Activated CD4-positive, CD25-positive, alpha-beta regulatory T cell treated with anti-CD3 and anti-CD28 coated beads, Interleukin-2, amount 50 U/mL, for 72 hours (primary cell): ENCODE data around the gene CYFIP2.
"Not testable (repeated sequence)": the region's sequence is repeated elsewhere in the genome, so short reads cannot be mapped to it uniquely, and the experiment has no call there.

Experiments used
- DNase-seq: peaks from one replicate; pipeline ENCODE4 v3.0.0; 2021

Gene CYFIP2

DNA sequence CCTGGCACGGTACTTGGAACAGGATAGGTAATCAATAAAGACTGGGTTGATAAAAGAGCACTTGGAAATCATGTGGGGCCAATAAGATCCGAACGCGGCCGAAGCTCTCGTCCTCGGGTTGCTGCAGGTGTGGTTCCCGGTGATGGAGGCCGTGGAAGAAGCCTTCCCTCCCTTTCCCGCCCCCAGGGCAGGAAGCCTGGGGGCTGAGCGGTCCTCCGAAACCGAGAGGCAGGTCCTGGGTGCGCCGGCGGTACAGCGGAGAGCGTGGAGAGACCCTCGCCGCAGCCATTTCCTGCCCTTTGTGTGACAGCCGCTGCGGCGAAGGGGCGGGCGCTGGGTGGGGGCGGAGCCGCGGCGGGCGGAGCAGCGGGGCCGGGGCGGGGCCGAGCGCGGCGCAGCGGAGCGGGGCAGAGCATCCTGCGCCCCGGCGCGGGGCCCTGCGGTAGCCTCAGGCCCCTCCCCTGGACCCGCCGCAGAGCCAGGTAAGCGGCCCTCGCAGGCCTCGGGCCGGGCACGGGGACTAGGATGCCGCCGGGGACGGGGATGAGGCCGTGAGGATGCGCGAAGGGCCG is at the start of gene CYFIP2:
Gene CYFIP2 (plus strand): TSS at position 410 of the 572 bp plus-strand sequence. CDS start 19,239 bp downstream, outside the sequence.
- peak; percentile 76 for DNase-seq

DNA sequence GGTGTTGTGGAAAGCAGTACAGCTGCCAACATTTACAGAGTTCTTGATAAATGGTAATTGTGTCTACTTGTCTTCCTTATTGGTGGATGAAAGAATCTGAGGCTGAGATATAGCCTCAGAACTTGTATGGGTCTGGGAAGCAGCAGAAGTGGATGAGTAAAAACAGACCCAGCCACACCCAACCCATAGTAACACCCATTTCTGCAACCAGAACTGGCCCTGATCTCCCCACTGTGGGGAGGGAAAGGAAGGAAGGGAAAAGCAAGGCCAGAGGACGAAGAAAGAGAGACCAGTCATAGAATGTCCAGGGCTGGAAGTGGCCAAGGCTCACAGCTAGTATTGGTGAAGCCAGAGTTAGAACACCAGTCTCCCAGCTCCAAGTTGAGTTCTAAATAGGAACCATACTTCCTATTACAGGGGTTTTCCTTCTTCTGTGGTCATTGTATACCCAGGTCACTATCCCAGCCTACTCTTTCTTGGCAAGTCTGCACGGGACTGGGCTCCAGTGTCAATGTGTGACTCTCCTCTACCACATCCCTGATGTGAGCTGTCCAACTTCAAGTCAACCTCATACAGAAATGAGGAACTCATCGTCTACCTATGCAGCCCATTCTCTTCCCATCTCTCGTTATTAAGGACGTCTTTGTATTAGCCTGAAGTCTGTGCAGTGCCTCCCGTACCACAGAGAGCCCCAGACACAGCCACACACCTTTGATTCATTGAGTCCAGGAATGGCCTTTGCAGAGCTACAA is 49.4 kb upstream of the CYFIP2 start:
- DNase-seq, result no peak

DNA sequence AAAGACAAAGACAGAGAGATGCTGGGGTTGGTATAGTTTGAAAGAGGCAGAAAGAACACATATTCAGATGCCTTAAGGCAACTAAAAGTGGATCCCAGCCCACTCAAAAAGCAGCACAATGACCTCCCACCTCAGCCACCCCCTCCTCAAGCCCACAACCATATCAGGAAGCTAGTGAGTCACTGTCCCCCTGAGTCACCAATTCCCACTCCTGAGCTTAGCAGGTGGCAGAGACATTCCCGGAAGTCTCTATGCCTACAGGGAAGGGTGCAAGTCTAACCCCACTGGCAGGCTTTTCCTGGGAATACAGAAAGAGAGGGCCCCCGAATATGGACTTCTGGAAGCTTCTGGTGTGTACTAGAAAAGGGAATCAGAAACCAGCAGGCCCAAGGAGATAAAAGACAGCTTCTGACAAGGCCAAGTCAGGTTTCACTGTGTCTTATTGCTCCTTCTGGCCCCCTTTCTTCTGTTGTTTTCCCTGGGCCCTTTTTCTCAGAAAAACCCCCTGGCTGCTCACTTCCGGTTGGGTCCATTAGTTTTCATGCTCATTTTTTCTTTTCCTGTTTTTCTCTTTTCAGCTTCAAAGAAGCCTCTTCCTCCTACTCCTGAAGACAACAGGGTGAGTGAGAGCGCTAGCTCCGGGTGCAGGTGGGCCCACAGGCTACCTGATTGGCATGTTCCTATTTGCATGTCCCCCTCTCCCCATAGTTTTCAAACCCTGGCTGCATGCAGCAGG is 48.5 kb upstream of the CYFIP2 start:
- DNase-seq, result peak; percentile 48

DNA sequence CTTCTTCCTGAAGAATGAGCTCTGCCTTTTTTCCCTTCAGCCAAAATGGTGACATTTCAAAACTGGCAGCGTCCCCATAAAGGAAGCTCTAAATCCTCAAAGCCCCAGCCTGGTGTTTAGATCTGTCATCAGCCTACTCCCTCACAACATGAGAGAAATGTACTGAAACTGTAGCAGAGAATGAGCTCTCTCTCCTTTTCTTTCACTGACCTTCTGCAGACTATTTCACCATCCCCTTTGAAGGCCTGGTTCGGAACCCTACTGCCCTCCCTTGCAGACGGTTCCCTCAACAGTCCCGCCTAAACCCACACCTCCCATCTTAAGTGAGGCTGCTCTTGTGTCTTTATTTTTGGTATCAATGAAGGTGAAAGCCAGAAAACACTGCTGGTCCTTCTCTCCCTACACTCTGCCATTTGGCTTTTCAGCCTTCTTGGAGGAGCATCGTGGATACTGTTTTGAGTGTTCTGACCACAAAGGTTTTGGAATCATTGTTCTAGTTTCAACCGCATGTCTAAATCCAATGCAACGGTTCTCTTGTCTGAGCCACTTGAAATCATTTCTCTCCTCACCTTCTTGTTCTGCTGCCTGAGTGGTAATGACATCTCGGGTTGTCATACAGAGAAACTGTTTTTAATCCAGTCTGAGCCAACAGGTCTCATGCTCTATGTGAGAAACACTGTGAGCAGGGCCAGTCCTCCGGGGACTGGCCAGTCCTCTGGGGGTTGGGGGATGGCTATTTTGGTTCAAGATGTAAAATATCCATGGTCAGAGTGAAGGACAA is 46.2 kb upstream of the CYFIP2 start:
- DNase-seq, result no peak

DNA sequence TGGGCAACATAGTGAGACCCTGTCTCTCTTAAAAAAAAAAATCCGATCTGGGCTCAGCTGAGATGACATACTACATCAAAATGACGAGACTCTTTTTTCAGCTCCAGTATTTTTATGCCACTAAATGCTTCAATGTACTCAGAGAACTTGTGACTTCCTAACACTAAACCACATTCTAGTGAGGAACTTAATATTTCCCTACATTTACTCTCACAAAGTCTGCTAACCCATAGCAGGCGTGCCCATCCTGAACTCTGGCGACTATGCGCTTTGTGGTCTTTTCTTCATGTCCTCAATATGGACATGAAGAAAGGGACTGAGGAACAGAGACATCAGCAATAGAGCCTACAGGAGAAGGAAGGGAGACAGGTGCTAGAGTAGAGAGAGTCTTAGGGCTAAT is 44.0 kb upstream of the CYFIP2 start:
- DNase-seq, result no peak

DNA sequence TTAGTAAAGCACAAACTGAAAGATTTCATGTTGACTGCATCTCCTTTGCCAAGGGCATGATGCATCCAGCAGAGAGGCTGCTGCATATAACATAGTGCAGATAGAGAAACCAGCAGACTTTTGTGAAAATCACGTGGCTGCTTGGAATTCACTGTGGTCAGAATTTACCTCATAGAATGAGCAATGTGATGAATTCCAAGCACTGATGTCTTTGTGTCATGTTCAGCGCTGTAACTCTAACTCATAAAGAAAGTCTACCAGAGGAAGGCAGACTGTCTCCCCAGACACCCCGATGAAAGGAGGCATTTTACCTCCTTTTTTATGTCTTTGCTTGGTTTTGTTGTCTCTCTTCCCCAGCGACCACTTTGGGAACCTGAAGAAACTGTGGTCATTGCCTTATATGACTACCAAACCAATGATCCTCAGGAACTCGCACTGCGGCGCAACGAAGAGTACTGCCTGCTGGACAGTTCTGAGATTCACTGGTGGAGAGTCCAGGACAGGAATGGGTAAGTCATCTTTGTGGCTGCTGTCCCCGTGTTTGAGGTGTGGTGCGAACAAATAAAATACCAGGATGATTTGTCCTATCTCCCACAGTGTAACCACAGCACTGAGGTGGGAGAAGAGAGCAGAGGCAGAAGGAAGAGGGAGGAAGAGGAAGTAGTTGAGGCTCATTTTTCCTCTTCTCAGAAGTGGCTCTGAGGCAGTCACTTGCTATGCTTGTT is 43.3 kb upstream of the CYFIP2 start:
- no peak for DNase-seq

DNA sequence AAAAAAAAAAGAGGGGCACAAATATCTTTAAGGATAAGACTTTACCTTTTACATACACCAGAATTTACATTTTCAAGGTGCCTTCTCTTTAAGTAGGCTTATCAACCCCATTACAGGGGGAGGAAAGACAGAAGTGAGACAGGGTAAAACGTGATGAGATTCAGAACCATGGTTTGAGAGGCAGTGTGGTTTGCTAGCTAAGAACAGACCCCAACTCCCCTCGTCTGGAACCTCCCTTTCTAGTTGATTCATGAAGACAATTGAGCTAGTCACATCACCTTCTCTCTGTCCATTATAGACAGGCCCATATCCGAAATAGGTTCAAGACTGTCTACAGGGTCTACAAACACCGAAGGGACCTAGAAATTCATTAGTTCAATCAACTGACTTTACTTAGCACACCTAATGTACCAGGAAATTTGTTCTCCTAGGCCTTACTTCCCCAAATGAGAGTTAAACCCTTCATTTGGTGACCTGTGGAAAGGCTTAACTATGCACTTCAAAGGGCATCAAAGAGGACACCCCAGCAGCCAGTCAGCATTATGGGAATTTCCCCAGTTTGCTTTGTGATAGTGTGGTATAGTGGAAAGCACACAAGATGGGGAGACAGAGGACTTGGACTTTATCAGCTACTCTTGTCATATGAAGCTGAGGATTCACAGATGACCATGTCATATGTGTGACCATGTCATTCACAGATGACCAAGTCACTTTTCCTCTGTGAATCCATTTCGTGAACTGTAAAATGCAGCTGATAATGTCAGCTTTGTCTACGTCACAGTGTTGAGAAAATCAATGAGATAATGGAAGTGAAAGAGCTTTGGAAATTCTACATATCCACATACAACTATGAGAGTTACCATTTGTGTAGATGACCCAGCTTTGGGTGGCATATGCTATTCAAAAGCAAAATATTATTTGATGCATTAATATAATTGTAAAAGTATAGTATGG is 40.2 kb upstream of the CYFIP2 start:
- no peak for DNase-seq

DNA sequence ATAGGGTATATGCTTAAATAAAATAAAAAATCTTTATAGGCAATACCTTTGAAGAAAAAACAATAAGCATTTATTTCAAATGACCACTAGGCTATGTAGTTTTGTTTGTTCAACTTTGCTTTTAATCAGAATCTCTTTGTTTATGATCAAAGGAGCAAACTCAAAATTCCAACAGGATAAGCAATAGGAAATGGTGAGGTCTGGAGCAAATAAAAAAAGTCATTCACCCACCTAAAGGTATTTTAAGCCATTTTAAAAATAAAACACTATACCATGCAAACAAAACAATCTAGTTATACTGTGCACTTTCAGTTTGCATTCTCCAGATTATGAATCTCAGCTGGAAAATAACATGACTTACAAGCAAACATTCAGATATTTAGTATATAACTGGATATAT is 35.3 kb upstream of the CYFIP2 start:
- no peak for DNase-seq

DNA sequence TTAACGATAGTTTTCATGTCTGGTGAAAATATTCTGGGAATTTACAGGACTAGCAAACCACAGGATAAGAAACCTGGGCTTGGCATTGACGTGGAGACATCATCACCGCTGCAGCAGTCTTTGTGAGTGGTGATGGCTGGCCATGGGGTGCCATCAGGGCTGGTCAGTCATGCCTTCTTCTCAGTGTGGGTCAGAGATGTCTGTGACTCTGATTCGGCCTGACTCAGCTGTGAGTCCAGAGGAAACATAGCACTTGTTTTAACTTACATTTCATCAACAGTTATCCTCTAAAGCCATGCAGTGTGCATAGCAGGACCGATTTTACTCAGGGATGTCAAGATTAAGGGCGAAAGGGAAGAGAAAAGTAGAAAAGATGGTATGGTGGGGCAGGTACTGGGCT is 33.2 kb upstream of the CYFIP2 start:
- no peak for DNase-seq

DNA sequence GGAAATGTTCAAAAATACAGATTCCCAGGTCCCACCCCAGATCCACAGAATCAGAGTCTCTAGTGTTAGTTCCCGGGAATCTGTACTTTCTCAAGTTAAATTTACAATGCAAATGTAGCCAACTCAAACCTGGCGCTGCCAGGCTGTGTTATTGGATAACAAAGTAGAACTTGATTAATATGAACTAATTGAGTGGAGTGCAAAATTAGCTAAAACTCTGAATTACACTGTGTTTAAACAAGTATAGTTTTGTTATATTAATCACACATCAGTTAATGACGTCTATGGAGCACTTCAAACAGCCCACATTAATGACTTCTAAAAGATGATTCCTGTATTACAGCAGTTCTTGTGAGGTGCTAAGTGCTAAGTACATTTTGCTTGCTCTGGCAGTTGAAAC is 32.4 kb upstream of the CYFIP2 start:
- no peak for DNase-seq

DNA sequence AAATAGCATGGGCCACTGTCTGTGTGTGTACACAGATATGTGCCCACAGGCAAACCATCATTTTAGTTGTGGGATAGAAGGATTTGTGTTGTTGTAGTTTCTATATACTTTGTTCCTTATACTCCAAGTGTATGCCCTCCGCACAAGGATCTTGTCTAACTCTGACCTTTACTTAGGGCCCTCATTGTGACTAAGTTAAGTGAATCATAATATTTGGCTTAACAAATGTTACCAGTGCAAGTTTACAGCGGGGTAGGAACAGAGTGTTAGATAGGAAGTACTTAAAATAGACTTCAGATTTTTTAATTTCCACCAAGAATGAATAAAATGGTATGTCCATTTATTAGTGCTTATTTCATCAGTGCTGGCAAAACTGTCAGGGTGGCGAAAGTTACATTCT is 29.5 kb upstream of the CYFIP2 start:
- DNase-seq, result no peak

DNA sequence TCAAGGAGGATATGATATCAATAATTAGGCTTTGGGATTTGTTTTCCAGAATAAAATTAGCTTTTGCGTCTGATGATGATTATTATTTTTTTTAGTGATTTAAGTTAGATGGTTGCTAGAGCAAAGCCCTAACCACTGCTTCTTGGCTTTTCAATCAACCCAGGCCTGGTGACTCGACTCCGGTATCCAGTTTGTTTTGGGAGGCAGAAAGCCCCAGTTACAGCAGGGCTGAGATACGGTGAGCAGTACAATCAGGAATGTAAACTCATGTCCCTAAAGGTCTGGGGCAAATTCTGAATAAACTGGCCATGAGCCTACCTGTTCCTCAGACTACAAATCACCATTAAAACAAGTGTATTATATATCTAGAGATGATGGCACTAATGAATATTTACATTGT is 24.4 kb upstream of the CYFIP2 start:
- DNase-seq, result no peak

DNA sequence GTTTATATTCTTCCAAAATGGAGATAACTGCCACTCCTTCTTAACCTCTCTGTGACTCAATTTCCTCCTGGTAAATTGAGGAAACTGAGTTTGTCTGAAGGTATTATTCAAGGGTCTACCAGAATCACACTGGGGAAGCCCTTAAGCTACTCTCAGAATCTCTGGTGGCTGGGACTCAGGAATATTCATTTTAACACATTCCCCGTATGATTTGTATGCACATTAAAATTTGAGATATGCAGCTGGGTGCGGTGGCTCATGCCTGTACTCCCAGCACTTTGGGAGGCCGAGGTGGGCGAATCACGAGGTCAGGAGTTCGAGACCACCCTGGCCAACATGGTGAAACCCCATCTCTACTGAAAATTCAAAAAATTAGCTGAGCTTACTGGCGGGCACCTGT is 21.2 kb upstream of the CYFIP2 start:
- DNase-seq, result not testable (repeated sequence)

DNA sequence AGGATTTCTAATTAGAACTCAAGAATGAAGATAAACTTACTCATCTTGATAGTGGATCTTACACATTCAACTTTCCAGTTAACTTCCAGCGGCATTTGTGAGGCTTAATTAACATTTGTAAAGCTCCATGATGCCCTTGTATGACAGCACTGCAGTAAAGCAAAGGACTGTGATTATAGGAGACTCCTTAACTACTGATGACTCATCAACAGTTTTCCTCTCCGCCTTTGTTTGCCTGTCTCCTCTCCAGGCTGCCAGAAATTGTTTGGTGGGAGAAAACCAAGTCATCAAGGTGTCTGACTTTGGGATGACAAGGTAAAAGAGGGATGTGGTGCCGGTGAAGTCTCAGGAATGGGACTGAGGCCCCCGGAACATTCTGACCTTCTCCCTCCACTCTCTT is 20.4 kb upstream of the CYFIP2 start:
- DNase-seq, result no peak

DNA sequence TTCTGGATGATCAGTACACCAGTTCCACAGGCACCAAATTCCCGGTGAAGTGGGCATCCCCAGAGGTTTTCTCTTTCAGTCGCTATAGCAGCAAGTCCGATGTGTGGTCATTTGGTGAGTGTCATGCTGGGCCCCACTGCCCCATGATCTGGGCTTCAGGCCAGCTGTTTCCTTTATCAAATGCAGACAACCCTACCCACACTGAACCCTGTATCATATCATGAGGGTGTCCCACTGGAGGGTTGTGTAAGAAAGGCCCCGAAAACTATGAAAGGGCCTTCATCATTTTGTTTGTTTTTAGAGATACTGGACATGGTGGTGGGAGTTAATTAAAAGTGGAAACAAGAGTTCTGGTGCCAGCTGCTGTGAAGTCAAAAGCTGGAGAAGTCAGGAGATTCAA is 20.0 kb upstream of the CYFIP2 start:
- DNase-seq, result no peak

DNA sequence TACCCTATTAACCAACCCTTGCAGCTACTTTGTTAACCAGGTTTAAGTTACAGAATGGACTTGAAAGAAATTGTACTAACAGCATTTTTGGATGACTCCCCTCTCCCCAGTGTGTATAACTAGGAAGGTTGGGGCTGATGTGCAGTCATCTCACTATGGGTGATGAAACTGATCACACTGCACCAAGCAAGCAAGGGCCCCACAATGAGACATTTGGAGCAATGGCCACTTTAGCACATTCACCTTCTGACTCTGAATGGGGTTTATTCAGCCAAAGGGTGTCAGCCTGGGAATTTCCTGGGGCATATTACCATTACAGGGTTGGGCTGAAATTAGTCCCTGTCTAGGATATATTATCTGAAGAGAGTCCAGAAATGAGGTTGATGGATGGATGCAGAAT is 18.7 kb upstream of the CYFIP2 start:
- no peak for DNase-seq

DNA sequence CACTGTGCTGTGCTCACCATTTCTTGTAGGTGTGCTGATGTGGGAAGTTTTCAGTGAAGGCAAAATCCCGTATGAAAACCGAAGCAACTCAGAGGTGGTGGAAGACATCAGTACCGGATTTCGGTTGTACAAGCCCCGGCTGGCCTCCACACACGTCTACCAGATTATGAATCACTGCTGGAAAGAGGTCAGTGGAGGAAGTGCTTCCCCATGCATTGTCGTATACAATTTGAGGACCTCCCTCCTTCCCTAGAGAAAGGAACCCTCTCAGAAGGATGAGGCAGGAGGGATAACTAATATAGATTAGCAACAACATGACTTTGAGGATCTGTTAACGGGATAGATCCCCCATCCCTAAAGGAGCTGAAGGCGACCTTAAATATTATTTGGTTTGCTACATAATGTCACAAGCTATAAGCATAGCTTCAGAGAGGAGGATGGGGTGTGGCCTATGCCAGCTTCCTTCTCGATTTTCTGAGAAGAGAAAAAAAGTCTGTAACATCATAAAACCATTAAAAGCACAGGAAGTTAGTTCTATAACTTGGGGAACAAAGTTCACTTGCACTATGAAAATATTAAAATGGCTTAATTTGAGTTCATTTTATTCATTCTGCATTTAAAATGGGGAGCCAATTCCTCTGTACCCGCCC is 17.0 kb upstream of the CYFIP2 start:
- DNase-seq, result no peak

DNA sequence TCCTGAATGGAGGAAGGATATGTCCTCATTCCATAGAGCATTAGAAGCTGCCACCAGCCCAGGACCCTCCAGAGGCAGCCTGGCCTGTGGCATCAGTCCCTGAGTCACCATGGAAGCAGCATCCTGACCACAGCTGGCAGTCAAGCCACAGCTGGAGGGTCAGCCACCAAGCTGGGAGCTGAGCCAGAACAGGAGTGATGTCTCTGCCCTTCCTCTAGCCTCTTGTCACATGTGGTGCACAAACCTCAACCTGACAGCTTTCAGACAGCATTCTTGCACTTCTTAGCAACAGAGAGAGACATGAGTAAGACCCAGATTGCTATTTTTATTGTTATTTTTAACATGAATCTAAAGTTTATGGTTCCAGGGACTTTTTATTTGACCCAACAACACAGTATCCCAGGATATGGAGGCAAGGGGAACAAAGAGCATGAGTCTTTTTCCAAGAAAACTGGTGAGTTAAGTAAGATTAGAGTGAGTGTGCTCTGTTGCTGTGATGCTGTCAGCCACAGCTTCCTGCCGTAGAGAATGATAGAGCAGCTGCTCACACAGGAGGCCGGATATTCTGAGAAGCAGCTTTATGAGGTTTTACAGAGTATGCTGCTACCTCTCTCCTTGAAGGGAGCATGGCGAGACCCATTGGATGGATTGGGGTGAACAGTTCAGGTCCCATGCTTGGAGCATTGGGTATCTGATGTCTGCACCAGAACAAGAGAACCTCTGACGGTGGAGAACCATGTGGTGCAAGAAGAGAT is 13.0 kb upstream of the CYFIP2 start:
- peak; percentile 56 for DNase-seq

DNA sequence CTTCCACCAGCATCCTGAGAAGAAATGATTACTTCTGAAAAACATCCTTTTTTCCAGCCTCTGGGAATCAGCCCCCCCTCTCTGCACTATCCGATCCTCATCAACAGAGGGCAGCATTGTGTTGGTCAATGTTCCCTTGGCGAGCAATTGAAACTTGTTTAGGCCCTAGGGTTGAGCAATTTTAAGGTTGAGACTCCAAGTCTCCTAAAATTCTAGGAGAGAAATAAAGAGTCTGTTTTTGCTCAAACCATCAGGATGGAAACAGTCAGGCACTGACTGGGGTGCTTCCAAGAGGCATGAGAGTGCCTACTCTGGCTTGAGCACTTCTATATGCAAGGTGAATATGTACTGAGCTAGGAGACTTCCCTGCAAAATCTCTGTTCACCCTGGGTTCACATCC is 12.4 kb upstream of the CYFIP2 start:
- DNase-seq, result no peak

DNA sequence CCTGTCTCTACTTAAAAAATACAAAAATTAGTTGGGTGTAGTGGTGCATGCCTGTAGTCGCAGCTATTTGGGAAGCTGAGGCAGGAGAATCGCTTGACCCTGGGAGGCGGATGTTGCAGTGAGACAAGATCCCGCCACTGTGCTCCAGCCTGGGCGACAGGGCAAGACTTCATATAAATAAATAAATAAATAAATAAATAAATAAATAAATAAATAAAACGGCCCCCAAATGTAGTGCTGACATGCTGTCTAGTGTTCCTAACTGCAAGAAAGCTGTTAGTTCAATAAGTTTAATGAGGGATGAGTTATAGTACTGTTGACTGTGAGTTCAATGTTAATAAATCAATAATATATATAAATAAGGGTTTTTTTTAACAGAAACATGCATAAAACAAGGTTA is 7.5 kb upstream of the CYFIP2 start:
- DNase-seq, result no peak
